Inflammatory macrophage treated with lipopolysaccharide for 1 hour (primary cell): ENCODE results near the gene RFX3.
A peak's percentile ranks its signal among the peaks of the same experiment; 100 is the strongest.

Experiments used
- DNase-seq, 2 donors: peaks; one replicate each; pipeline ENCODE4 v3.0.0-alpha.2; 2020 to 2022

The RFX3 gene

DNA sequence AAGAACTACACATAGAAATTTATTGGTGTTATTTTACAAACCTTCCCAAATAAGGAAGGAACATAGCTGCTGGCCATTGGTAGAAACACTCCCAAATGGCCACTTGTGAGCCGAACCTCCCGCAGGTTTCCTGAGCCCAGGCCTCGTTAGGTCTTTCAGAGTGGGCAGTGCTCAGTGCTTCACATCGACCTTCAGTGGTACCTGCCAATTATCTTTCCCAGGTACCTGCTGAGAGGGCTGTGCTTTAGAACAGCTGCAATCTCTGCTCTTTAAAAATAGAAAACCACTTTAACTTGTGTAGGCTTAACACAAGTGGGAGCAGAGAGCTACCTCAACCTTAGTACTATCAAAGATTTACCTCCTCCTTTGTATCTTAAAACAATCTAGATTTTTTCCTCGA, 334.1 kb downstream of the RFX3 start:
- no peak for DNase-seq

DNA sequence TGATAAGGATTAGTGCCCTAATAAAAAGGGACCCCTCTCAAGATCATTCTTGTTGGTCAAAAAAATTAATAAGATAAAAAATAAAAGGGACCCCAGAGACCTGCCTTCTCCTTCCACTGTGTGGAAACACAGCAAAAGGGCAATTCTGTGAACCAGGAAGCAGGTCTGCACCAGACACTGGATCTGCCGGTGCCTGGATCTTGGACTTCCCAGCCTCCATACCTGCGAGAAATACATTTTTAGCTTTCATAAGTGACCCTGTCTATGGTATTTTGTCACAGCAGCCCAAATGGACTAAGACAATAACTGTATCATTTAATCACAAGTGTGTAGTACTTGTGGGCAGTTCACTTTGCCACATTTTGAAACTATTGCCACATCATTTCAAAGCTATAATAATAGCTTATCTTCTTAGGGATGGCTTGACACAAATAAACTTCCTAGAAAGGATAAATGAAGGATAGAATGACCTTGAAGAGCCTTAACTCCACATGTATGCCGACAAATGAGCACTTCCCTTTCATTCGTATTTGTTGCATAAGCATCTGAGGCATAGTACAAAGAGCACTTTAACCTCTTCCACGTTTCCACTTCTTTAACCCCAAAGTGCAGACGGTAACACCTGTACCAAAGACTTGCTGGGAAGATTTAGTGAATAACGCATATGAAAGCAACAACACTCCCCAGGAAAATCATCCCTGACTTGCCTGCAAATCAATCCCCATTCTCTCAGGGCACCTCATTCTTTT, 336.5 kb downstream of the RFX3 start:
- DNase-seq, result no peak

DNA sequence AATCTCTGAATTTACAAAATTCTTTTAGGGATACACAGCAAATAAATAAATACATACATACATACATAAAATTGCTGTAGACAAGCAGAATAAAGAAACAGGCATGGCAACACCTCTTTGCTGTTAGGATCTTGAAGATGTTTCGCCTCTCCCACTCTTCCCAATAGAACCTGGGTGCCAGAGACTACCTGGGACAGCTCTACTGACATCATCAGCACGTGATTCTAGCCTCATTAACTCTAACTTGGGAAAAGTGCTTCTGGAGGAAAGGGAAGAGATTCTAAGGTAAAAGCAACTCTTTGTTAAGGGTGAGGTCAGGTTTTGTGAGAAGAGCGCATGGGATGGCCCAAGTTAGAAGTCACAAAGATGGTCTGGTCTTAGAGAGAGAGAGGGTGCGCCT, 339.1 kb downstream of the RFX3 start:
- DNase-seq, result no peak

DNA sequence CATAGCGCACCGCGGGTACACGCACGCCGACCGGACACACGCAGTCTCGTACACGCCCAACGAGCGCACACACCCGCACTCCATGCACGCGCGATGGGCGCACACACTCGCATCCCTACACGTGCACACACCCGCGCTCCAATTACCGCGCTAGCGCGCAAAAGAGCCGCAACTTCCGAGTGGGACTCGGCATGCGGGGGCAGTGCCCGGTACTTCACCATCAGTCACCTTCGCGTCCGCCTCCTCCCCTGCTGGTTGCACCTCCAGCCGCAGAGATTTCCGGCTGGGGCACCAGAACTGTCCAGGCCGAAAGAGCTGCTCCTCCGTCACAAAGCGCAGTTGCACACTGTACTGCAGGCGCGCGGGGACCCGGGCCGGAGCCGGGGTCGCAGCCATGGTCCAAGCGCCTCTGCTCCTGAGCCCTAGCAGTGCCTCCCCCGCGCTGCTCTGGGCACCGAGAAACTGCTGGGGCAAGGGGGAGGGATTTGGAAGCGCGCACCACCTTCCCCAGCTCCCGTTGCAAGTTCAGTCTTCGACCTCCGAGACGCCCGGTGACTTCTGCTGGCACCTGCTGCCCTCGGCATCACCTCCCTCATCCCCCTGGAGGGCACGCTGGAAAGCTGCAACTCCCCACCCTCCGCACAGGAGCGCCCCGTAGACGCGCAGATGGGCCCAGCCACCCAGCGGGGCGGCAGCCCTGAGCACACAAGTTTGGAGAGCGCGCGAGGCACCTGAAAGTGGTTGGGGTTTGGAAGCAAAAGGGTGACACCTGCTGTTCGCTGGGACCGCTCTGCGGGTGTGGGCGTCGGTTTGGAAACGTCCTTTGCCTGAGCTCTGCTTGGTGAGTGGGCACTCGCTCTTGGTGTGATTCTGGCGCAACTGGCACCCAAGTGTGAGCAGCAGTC, 344.5 kb downstream of the RFX3 start:
- peak; percentile 16 to 37 for DNase-seq

GRCh38 chr9:3180696-3181048, 345.1 kb downstream of the RFX3 start:
- DNase-seq, result no peak

DNA sequence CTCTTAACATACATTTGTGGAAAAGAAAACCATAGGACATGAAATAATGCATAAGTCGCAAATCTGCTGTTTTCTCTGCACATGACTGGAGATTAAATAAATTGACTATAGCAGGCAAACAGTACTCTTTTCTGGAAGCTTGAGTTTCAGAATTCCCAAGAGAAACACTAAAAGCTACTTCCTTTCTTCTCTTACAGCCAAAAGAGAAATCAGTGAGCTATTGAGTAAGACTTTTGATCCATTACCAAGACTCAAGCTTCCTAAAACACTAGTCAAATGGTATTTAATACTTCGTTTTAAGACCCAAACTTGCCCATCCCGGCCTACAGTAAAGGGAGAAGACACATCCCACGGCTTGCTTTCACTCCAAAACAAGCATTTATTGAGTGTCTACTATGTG, 346.1 kb downstream of the RFX3 start:
- DNase-seq, result no peak

GRCh38 chr9:3177936-3178335, 347.9 kb downstream of the RFX3 start:
- DNase-seq, result no peak

DNA sequence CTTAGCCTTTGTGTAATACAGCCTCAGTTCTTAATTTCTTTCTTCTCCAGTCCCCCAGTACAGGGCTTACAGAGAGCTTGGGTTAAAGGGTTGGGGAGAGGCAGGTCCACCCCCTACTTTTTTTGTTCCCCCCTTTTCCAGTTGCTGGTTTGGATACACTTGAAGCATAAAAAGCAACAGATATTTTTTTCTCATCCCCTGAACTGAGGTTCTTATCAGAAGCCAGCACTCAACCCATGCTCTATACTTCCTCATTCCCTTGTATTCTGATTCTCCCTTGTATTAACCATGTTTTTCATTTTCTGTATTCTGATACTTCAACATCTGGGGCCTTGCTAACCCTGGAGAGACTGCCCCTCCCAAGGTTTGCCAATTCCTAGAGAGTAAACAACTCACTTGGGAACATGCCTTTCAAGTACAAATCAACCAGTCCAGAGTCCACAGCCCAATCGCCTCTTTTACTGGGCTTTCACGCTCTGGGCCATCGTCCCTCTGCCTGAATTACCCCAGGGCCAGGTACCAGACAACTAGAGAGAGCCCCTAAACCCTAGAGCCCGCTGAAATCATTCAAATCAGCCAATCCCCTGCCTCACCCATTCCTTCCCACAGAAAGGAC, 348.5 kb downstream of the RFX3 start:
- DNase-seq, result no peak

DNA sequence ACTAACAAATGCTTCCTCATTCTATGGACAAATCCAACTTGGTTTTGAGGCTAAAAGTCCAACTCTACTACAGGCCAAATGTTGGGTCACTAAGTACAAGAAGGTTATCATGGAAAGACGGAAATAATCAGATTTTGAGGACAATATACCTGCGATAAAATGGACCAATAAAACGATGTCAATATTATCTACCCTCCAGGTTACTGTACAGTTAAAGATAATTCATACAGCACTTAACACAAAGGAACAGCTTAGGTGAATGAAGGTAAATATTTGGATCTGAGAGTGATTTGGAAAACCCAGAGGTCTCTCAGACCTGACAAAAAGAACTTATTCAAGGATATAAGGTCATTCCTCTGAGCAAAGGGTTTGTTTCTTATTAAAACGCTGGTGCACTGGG, 352.4 kb downstream of the RFX3 start:
- no peak for DNase-seq

GRCh38 chr9:3170819-3171218, 355.0 kb downstream of the RFX3 start:
- no peak for DNase-seq
